Neural crest cell (in vitro differentiated cells): ENCODE results near the gene TMEM208. TPM values are rescaled to one million over a fixed set of nuclear protein-coding genes. Genes with fewer than 3 reads are reported as not detected.

Source experiments
- DNase-seq: peaks from one replicate; pipeline ENCODE4 v3.0.0; 2021; ENCODE audit warnings: low read depth, mixed read lengths, low spot score
- H3K27ac Mint-ChIP-seq: one replicate; pipeline ENCODE4 v1.8.0; 2021; ENCODE audit warnings: mild to moderate bottlenecking, mixed read lengths; ENCODE audit not compliant: unreplicated experiment
- H3K27me3 Mint-ChIP-seq: 2 replicates; pipeline ENCODE4 v1.8.0; 2021; ENCODE audit warnings: low read depth, mild to moderate bottlenecking, mixed read lengths
- H3K36me3 Mint-ChIP-seq: 2 replicates; pipeline ENCODE4 v1.8.0; 2021; ENCODE audit warnings: low read depth, mild to moderate bottlenecking, mixed read lengths
- H3K4me1 Mint-ChIP-seq: 2 replicates; pipeline ENCODE4 v1.8.0; 2021; ENCODE audit warnings: mixed read lengths
- H3K4me3 Mint-ChIP-seq: one replicate; pipeline ENCODE4 v1.8.0; 2021; ENCODE audit warnings: mild to moderate bottlenecking, mixed read lengths
- H3K9me3 Mint-ChIP-seq: 2 replicates; pipeline ENCODE4 v1.8.0; 2021; ENCODE audit warnings: mixed read lengths
- total RNA-seq: library from RNA; stranded (reverse); gene quantifications from 2 replicates; pipeline ENCODE4 v1.2.1, GENCODE V29; 2021
- TF ChIP-seq, protein P1 (sequence below): fragments of 200-600 bp; sonication (generic); conservative IDR thresholded peaks from 2 replicates; pipeline ENCODE4 v1.5.0; 2021; ENCODE audit warnings: antibody characterized with exemption, mild to moderate bottlenecking

The TMEM208 gene
- total RNA-seq, 1 donor from 2014 or later: 35.7 TPM

DNA sequence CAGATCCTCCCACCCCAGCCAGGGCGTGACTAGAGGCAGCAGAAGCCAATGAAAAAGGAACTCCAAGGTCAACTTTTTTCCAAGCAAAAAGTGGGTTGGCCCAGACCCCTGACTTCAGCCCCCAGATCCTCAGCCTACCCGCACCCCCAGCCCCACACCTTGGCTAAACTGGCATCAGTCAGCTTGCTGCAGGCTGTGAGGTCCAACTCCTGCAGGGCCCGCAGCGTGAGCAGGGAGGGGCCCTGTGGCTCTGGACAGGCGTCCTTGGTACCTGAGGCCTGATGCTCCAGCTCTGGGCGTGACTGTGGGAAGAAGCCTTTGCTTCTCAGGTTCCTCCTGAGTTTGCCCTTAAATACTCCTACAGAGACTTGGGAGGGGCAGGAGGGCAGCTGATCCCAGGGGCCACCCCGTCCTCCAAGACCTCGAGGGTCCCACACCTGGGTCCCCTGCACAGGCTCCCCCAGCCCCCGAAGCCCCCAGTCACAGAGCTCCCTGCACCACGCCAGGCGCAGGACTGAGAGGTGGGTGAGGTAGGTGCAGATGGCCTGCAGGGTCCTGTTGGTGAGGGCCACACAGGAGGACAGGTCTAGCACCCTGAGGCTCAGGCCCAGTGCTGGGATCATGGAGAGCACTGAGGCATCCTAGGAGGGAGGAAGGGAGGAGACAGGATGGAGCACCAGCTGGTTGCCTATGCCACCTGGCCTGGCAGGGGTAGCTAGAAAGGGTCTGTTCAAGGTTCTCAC, 18.6 kb upstream of the TMEM208 start:
- Mint-ChIP-seq H3K4me1 (peaks cover 6% of the 10 kb centered on the region), H3K27ac (no peak overlapping the region), H3K36me3 (no peaks in the 10 kb centered on the region), H3K9me3 (no peaks in the 10 kb centered on the region), H3K27me3 (peaks cover 2% of the 10 kb centered on the region), H3K4me3 (no peak overlapping the region)
- no peak for DNase-seq
- TF ChIP-seq, protein P1, sequence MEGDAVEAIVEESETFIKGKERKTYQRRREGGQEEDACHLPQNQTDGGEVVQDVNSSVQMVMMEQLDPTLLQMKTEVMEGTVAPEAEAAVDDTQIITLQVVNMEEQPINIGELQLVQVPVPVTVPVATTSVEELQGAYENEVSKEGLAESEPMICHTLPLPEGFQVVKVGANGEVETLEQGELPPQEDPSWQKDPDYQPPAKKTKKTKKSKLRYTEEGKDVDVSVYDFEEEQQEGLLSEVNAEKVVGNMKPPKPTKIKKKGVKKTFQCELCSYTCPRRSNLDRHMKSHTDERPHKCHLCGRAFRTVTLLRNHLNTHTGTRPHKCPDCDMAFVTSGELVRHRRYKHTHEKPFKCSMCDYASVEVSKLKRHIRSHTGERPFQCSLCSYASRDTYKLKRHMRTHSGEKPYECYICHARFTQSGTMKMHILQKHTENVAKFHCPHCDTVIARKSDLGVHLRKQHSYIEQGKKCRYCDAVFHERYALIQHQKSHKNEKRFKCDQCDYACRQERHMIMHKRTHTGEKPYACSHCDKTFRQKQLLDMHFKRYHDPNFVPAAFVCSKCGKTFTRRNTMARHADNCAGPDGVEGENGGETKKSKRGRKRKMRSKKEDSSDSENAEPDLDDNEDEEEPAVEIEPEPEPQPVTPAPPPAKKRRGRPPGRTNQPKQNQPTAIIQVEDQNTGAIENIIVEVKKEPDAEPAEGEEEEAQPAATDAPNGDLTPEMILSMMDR: no peak

DNA sequence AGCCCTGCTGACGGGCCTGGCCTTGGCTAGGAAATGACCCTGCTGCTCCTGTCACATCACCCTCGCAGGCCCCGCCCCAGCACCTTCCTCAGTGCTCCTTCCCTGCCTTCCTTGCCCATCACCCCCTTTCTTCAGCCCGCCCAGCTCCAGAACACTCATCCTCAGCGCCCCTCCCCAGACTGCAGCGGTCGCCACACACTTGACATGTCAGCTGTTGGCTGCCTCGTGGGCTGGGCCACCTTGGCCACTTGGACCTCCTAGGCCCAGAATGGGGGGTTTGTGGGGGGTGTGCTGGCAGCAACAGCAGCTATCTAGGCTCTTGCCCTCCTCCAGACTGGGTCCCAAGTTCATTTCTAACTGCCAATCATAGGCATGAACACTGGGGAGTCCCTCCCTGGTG, 17.4 kb upstream of the TMEM208 start:
- peaks cover 2% of the 10 kb centered on the region for H3K27me3 Mint-ChIP-seq
- H3K4me1 Mint-ChIP-seq: peaks cover 6% of the 10 kb centered on the region
- no peak overlapping the region for H3K27ac Mint-ChIP-seq
- no peak overlapping the region for H3K4me3 Mint-ChIP-seq
- H3K36me3 Mint-ChIP-seq: no peaks in the 10 kb centered on the region
- no peaks in the 10 kb centered on the region for H3K9me3 Mint-ChIP-seq
- no peak for DNase-seq
- TF ChIP-seq, protein P1: no peak

DNA sequence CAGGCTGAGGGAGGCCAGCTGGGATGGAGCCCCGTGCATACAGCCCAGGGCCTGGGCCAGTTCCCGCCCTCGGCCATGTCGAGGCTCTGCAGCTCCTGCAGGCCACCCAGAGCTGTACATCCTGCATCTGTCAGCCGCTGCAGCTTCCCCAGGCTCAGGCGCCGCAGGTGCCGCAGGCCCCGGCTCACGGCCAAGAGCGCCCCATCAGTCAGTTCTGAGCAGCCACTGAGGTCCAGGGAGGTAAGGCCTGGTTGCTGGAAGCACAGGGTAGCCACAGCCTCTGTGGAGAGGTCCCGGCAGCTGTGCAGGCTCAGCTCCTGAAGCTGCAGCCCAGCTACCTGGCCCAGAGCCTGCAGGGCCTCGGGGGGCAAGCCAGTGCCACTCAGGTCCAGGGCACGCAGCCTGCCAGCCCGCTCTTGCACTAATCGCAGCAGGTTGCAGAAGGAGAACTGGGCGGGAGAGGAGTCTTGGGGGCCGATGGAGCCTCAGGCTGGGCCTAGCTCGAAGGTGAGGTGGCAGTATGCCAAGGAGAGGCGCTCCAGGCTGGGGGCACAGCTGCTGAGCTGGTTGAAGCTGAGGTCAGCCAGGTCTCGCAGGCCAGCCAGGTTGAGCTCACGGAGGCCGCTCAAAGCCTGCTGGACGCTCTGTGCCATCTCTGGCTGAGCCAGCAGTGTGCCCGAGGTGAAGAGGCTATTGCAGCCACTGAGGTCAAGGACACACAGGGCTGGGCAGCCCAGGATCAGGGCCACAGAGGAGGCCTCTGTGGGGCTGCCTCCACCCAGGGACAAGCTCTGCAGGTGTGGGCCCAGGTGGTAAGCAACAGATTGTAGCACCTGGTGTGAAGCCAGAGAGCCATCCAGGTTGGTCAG, 16.6 kb upstream of the TMEM208 start:
- no peaks in the 10 kb centered on the region for H3K9me3 Mint-ChIP-seq

DNA sequence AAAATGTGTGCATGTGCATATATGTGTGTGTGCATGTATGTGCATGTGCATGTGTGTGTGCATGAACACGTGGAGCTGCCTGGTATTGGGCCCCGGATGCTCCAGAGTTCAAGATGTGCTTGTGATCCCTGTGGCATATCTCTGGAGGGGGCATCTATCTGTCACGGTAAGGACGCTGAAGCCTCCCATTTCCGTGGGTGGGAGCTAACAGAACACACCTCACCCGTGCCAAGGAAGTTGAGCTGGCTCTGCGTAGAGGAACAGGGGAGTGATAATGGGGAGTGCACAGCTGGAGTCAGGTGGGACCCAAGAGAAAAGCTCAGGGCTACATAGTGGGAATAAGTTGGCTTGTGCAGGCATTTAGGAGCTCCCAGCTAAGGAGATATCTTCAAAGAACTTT, 15.3 kb upstream of the TMEM208 start:
- TF ChIP-seq, protein P1: no peak
- no peak overlapping the region for H3K4me3 Mint-ChIP-seq
- H3K9me3 Mint-ChIP-seq: no peaks in the 10 kb centered on the region
- H3K4me1 Mint-ChIP-seq: peaks cover 3% of the 10 kb centered on the region
- H3K27me3 Mint-ChIP-seq: peaks cover 2% of the 10 kb centered on the region
- H3K27ac Mint-ChIP-seq: no peak overlapping the region
- H3K36me3 Mint-ChIP-seq: no peaks in the 10 kb centered on the region
- no peak for DNase-seq

More for the DNA sequence above, 16.6 kb upstream of the TMEM208 start:
- Mint-ChIP-seq H3K36me3 (no peaks in the 10 kb centered on the region), H3K27me3 (peaks cover 2% of the 10 kb centered on the region), H3K4me3 (no peak overlapping the region), H3K4me1 (peaks cover 6% of the 10 kb centered on the region), H3K27ac (no peak overlapping the region)
- TF ChIP-seq, protein P1: no peak
- no peak for DNase-seq

DNA sequence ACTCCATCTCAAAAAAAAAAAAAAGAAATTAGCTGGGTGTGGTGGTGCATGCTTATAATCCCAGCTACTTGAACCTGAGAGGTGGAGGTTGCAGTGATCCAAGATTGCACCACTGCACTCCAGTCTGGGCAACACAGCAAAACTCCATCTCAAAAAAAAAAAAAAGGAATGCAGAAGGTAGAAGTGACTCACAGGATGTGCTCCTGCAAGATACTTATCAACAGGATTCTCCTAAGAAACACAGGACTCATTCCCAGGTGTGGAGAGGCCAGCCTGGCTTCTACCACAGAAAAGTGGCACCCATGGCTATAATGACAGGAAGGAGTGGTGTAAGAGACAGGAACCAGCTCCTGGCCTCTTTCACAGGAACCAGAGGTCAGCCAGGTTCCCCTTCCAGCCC, 14.2 kb upstream of the TMEM208 start:
- TF ChIP-seq, protein P1: no peak
- Mint-ChIP-seq H3K36me3 (no peaks in the 10 kb centered on the region), H3K9me3 (no peaks in the 10 kb centered on the region), H3K27me3 (peaks cover 2% of the 10 kb centered on the region), H3K4me1 (no peaks in the 10 kb centered on the region), H3K27ac (no peak overlapping the region), H3K4me3 (no peak overlapping the region)
- DNase-seq: no peak
